Hindlimb muscle (tissue), 1 donor: Measurements from ENCODE around the gene MTA3. TPM values are rescaled to one million over a fixed set of nuclear protein-coding genes. Genes with fewer than 3 reads are reported as not detected.

Experiments used
- DNase-seq: peaks from one replicate; pipeline ENCODE4 v3.0.0-alpha.2; 2013
- polyA plus RNA-seq: library from polyadenylated mRNA; unstranded; fragments of 120-200 nt; gene quantifications from one replicate; pipeline ENCODE4 v1.2.1, GENCODE V29; 2013; ENCODE audit not compliant: insufficient read length

Gene MTA3
- polyA plus RNA-seq, 1 donor, result 26.9 TPM

- no peak for DNase-seq
Observed at GRCh38 chr2:42762823-42763804, 194.7 kb downstream of the MTA3 start.

DNA sequence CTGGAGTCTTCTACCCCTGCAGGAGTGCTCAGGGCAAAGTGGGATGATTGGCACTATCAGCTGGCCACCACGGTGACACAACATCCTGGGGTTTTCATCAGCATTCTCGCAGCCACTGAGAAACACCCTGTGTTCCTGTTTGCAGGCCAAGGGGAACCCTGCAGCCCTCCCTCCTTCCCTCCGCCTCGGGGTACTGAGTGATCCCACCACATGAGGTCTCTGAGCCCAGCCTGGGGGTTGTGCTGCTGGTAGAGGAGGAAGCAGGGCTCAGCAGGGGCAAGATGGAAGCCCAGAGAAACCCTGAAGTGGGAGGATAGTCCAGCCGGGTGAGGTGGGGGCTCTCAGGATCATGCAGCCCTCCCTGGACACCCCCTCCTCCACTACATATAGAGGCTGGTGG, 195.7 kb downstream of the MTA3 start, which contains the start of gene OXER1:
TSS of gene OXER1 (minus strand) at position 40 of the 400 bp plus-strand sequence. CDS start 73 bp downstream, outside the sequence.
- no peak for DNase-seq

- DNase-seq, result no peak
Observed at GRCh38 chr2:42764901-42765300, 196.5 kb downstream of the MTA3 start.

DNA sequence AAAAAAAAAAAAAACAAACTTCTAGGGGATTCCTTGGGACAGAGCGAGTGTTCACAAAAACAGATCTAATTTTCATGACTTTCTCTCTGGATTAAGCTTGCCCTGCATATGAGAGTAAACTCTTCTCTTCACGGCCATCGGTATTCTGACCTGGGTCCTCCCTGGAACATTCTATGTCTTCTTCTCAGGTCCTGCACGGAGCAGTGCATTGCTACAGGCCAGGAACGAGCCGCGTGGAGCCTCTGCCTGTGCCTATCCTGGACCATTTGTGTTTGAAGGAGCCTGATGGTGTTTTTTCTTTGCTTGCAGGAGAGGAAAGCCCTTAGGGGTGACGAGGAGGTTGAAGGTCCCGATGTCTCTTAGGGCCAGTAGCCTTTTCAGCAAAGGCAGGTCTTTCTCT, 197.3 kb downstream of the MTA3 start:
- no peak for DNase-seq

DNA sequence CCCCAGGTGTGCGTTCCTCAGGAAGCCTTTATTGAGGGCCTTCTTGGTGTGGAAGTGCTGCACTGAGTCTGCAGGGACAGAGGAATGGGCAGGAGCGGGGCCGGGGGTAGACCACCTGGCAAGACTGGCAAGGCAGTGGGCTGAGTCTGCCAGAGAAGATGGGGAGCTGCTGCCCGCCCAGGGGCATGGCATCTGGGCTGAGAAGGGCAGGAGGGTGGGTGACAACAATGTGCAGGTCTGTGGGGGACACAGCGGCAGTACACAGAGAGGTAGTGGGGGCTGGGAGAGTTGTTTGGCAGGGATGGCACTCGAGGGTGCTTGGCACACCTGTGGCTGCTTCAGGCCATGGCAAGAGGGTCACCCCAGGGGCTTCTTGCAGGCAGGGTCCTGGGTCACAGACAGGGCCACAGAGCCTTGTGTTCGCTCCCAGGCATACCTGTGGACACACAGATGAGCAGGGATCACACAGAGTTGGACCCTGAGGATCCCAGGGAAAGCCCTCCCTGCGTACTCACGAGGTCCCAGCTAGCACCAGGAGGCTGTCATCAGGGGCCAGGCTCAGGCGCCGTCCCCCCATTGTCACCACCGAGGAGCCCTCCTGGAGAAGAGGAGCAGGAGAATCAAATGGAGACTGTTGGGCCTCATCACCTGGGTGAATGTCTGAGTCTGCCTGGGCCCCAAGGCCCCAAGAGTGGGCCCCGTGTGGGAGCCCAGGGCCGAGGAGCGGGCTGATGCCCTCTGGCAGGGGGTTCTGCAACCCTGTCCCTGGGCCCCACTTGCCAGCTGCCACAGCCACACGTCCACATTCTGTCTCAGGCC, 198.9 kb downstream of the MTA3 start:
- DNase-seq, result no peak

DNA sequence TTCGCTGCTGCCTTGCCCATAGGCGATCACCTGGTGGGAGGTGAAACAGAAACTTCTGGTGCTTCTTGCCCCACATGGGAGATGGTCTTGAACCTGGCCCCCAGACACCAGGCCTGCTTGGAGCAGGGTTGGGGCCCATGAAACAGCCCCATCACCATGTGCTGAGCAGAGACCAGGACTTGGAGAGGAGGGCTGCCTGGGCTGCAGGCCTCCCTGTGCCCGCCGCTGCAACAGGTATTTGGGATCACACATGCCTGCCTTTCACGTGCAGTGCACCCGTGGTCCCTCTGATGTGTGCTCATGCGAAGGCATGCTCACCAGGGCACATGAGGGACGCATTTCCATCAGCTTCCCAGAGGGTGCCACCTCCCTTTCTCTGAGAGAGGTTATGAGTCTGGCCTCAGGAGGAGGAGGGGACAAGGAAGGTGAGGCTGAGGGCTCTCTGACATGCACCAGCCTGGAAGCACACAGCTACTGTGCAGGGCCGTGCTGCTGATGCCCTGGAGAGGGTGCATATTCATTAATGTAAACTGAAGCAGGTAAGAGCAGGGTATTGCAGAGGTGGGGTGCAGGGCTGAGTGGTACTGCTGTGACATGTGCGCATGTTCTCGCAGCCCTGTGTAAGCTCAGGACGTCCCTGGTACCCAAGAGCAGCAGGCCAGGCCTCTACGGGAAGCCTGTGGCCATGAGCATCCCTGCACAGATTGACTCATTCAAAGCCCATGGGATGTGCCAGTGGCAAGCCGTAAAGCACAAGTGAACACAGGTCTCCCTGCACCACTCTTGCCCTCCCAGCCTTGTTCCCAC, 199.7 kb downstream of the MTA3 start:
- DNase-seq, result no peak

- DNase-seq, result no peak
Observed at GRCh38 chr2:42768706-42769256, 200.3 kb downstream of the MTA3 start.

DNA sequence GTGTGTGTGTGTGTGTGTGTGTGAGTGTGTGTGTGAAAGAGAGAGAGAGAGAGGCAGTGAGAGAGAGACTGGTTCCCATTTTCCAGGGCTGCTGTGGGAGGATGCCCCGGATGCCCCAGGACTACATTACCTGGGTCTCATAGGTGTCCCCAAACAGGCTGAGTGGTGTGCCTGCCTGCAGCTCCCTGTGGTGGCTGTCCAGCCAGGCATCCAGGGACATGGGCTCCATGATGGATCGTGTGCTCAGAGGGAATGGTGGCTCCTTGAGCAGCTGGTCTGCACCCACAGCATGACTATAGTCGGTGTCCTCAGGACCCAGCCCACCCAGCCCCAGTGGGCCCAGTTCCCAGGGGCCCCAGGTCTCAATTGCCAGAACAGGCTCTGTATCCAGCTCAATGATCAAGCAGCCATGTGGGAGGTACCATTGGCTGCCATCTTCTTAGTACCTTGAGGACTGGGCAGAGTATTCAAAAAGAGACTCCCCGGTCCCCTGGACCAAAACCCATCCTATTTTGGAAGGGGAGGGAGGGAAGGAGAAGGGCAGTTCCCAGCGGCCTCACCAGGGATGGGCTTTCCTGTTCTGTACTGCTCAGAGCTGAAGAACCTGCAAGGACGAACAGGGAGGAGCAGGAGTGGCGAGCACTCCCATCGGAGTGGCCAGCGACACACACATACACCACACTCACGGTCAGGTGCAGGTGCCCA, 201.3 kb downstream of the MTA3 start:
- no peak for DNase-seq

- no peak for DNase-seq
Observed at GRCh38 chr2:42770288-42771131, 202.1 kb downstream of the MTA3 start.

GRCh38 chr2:42771546-42772153, 203.2 kb downstream of the MTA3 start:
- no peak for DNase-seq

GRCh38 chr2:42775186-42775585, 206.8 kb downstream of the MTA3 start:
- no peak for DNase-seq

- DNase-seq, result no peak
Observed at GRCh38 chr2:42775810-42776209, 207.4 kb downstream of the MTA3 start.

GRCh38 chr2:42777883-42778805, 209.7 kb downstream of the MTA3 start:
- no peak for DNase-seq

DNA sequence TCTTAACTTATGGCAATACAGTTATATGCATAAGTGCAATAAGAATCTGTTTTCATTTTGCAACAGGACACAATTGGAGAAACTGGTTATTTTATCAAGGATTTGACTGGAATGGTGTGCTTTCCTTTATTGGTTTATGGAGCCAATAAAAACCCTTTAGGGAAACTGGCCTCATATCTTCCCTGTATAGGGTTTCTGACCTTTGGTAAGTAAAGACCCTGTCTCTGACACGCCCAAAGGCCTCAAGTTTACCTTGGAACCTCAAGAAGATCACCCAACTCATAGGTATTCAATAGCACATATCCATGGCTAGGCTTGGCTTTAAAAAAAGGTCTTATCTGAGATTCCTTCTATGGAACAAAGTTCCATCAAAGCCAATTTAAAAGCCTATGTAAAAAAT, 212.7 kb downstream of the MTA3 start:
- no peak for DNase-seq

DNA sequence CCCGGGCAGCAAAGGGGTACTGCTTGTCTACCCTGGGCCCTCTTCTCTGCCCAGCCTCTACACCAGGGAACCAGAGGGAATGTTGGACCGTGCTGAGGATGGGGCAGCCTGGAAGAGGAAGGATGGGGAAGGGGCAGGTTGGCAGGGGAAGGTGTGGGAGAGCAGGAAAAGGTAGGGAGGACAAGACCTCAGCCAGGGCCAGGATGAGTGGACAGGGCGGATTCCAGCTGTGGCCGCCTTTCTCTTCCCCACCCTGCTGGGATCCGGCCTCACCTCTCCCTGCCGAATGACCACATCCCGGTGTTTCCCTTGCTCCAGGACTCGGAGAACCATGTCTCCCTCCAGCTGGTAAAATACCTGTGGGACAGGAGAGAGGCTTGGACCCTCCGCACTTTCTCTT, 215.1 kb downstream of the MTA3 start:
- DNase-seq, result no peak

- DNase-seq, result no peak
Observed at GRCh38 chr2:42784204-42784880, 215.9 kb downstream of the MTA3 start.

DNA sequence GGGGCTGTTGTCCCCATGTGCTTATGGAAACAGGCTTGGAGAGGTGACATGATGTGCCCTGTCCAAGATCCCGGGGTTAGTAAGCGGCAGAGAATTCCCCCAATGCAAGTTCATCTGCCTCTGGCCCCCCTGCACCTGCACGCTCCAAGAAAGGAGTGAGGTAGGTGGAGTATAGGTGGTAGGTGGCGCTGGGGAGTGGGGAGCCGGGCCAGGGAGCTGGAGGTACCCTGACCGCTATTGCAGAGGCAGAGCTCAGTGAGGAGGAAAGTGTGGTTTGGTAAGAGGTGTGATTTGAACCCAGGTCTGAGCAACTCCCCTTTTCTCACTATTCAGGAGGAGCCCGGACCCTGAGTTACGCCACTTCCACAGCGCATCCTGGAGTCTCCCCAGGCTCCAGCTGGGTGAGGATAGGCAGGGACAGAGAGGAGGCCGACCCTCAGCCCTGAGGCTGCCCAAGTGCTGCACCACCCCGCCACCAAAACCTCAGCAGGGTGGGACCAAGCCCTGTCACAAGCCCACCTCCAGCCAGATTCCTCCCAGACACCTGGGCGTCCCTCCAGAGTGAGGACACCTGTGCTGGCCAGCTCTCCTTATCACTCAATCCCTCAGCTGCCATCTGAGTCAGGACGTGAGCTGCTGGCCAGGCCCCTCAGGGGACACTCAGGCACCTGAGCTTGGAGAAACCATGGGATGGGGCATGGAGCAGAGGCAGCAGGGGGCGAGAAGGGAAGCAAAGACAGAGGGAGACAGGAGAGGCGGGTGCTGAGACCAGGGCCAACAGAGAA, 218.3 kb downstream of the MTA3 start:
- DNase-seq, result no peak

DNA sequence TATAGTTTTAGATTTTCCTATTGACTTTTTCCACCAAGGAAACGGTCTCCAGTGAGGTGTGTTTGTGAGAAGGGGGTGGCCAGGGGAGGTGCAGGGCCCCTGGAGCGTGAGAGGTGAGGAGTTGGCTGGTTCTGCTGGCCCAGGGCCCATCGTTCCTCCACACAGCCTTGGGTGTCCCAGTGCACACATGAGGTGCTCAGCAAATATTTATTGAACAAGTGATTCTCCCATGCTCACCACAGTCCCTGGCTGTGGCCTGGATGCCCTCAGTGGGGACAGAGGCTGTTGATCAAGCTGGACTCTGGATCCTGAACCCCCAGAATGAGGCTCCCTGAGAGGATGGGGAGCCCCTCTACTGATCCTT, 219.0 kb downstream of the MTA3 start:
- no peak for DNase-seq
